Neural cell (in vitro differentiated cells): Measurements from ENCODE around the gene DKK1. TPM values are rescaled to one million over a fixed set of nuclear protein-coding genes. Genes with fewer than 3 reads are reported as not detected.

Source experiments
- H2AFZ ChIP-seq: fragments of 200-600, 300-800 bp; sonication (generic), shearing (Covaris generic); 2 replicates; pipeline ENCODE4 v1.6.0; 2014; ENCODE audit warnings: low read depth, mild to moderate bottlenecking, antibody characterized with exemption, low read length, moderate library complexity
- H3F3A ChIP-seq: fragments of 200-600 bp; shearing (Covaris generic); 2 replicates; pipeline ENCODE4 v1.6.1; 2016; ENCODE audit warnings: mild to moderate bottlenecking, moderate library complexity, mixed read lengths, antibody characterized with exemption, low read length; ENCODE audit not compliant: insufficient read depth, poor library complexity, severe bottlenecking
- H3K27ac ChIP-seq: fragments of 200-600, 300-800 bp; sonication (generic), shearing (Covaris generic); 2 replicates; pipeline ENCODE4 v1.5.1; 2014; ENCODE audit warnings: mild to moderate bottlenecking, low read length, moderate library complexity
- H3K27me3 ChIP-seq: fragments of 300-800, 200-600 bp; sonication (generic), shearing (Covaris generic); 2 replicates; pipeline ENCODE4 v1.6.0; 2014; ENCODE audit warnings: mild to moderate bottlenecking, low read depth, low read length, moderate library complexity; ENCODE audit not compliant: insufficient read depth
- H3K36me3 ChIP-seq: fragments of 300-800, 200-600 bp; sonication (generic), shearing (Covaris generic); 2 replicates; pipeline ENCODE4 v1.5.1; 2014; ENCODE audit warnings: mild to moderate bottlenecking, antibody characterized with exemption, low read length, moderate library complexity; ENCODE audit not compliant: insufficient read depth
- H3K4me2 ChIP-seq: fragments of 300-800, 200-600 bp; sonication (generic), shearing (Covaris generic); 2 replicates; pipeline ENCODE4 v1.6.0; 2014; ENCODE audit warnings: mild to moderate bottlenecking, low read length
- H3K4me3 ChIP-seq: fragments of 300-800, 200-600 bp; sonication (generic), shearing (Covaris generic); 2 replicates; pipeline ENCODE4 v1.5.1; 2014; ENCODE audit warnings: mild to moderate bottlenecking, low read length, moderate library complexity
- H3K79me2 ChIP-seq: fragments of 200-600 bp; shearing (Covaris generic); replicated peaks from 2 replicates; pipeline ENCODE4 v1.6.0; 2014; ENCODE audit warnings: mild to moderate bottlenecking, low read length, moderate library complexity; ENCODE audit not compliant: insufficient read depth
- H3K9ac ChIP-seq: fragments of 300-800, 200-600 bp; sonication (generic), shearing (Covaris generic); 2 replicates; pipeline ENCODE4 v1.6.1; 2016; ENCODE audit warnings: mild to moderate bottlenecking, low read length, mixed read lengths
- H3K9me2 ChIP-seq: fragments of 200-600 bp; shearing (Covaris generic); 2 replicates; pipeline ENCODE4 v1.6.1; 2016; ENCODE audit warnings: mild to moderate bottlenecking, low read length, mixed read lengths; ENCODE audit not compliant: insufficient read depth
- H3K9me3 ChIP-seq: fragments of 200-600, 300-800 bp; sonication (generic), shearing (Covaris generic); 2 replicates; pipeline ENCODE4 v1.6.1; 2016; ENCODE audit warnings: mild to moderate bottlenecking, mixed run types, low read length, moderate library complexity, mixed read lengths
- H4K20me1 ChIP-seq: fragments of 200-600 bp; shearing (Covaris generic); 2 replicates; pipeline ENCODE4 v1.6.1; 2016; ENCODE audit warnings: mild to moderate bottlenecking, mixed run types; ENCODE audit not compliant: insufficient read depth
- EP300 ChIP-seq: fragments of 450-650 bp; conservative IDR thresholded peaks from 2 replicates; pipeline ENCODE4 v1.6.1; 2014; ENCODE audit warnings: antibody characterized with exemption, mild to moderate bottlenecking, moderate library complexity; ENCODE audit not compliant: poor library complexity, severe bottlenecking
- EZH2 ChIP-seq: fragments of 200-600, 300-800 bp; shearing (Covaris generic), sonication (generic); IDR thresholded peaks from 2 replicates; pipeline ENCODE4 v1.6.1; 2014; ENCODE audit warnings: antibody characterized with exemption, low read length, borderline replicate concordance, mild to moderate bottlenecking; ENCODE audit not compliant: insufficient read depth, poor library complexity, severe bottlenecking
- MXI1 ChIP-seq: fragments of 450-650 bp; conservative IDR thresholded peaks from 2 replicates; pipeline ENCODE4 v1.6.1; 2014; ENCODE audit warnings: antibody characterized with exemption, mild to moderate bottlenecking; ENCODE audit not compliant: poor library complexity, severe bottlenecking
- POLR2AphosphoS5 ChIP-seq: IDR thresholded peaks from 2 replicates; pipeline ENCODE4 v1.6.1; 2012
- RAD21 ChIP-seq: fragments of 450-650 bp; conservative IDR thresholded peaks from 2 replicates; pipeline ENCODE4 v1.6.1; 2014; ENCODE audit warnings: antibody characterized with exemption, mild to moderate bottlenecking, moderate library complexity
- SMC3 ChIP-seq: fragments of 450-650 bp; conservative IDR thresholded peaks from 2 replicates; pipeline ENCODE4 v1.6.1; 2014; ENCODE audit warnings: antibody characterized with exemption, mild to moderate bottlenecking, moderate library complexity; ENCODE audit not compliant: poor library complexity
- TAF1 ChIP-seq: IDR thresholded peaks from 2 replicates; pipeline ENCODE4 v1.6.1; 2012; ENCODE audit warnings: low read depth
- polyA plus RNA-seq: library from polyadenylated mRNA; depleted of rRNA; stranded (reverse); fragments of >200 nt; gene quantifications from 2 replicates; pipeline ENCODE4 v1.2.3, GENCODE V29; 2014
- TF ChIP-seq, protein P1 (sequence below): IDR thresholded peaks from 2 replicates; pipeline ENCODE4 v1.6.1; 2012; ENCODE audit warnings: borderline replicate concordance
- TF ChIP-seq, protein P2 (sequence below): fragments of 450-650 bp; IDR thresholded peaks from 2 replicates; pipeline ENCODE4 v1.5.1; 2014; ENCODE audit warnings: antibody characterized with exemption, mild to moderate bottlenecking, moderate library complexity; ENCODE audit not compliant: poor library complexity, severe bottlenecking

DKK1 gene
- polyA plus RNA-seq, 1 donor from 2014 or later, result 0.12 TPM

DNA sequence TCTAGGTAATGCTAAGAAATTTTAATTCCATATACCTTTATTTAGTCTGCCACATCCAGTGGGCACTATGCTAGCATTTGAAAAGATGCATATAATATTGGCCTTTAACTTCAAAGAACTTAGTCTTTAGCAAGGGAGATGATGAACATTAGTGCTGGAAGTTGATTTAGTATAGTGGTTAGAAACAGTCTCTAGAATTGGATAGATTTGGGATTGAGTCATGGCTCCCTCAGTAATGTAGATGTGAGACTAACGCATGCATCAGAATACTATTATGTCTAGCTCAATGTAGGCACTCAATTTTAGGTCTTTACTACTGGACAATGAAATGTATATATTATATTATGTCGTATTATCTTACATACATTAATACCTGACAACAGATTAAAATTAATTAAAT, 5.8 kb downstream of the DKK1 start:
- Histone ChIP-seq H3K4me3 (no peak overlapping the region), H3F3A (no peaks in the 10 kb centered on the region), H3K27me3 (peaks cover 21% of the 10 kb centered on the region), H3K27ac (no peak overlapping the region), H3K79me2 (no peaks in the 10 kb centered on the region), H4K20me1 (no peaks in the 10 kb centered on the region), H3K9me3 (no peaks in the 10 kb centered on the region), H3K36me3 (no peaks in the 10 kb centered on the region), H3K9ac (no peak overlapping the region), H3K4me2 (no peak overlapping the region), H3K9me2 (no peaks in the 10 kb centered on the region), H2AFZ (no peak overlapping the region)
- TF ChIP-seq RAD21 (no peak), EP300 (no peak), EZH2 (no peak), TAF1 (no peak), POLR2AphosphoS5 (no peak), SMC3 (no peak), MXI1 (no peak)
- TF ChIP-seq, protein P1, sequence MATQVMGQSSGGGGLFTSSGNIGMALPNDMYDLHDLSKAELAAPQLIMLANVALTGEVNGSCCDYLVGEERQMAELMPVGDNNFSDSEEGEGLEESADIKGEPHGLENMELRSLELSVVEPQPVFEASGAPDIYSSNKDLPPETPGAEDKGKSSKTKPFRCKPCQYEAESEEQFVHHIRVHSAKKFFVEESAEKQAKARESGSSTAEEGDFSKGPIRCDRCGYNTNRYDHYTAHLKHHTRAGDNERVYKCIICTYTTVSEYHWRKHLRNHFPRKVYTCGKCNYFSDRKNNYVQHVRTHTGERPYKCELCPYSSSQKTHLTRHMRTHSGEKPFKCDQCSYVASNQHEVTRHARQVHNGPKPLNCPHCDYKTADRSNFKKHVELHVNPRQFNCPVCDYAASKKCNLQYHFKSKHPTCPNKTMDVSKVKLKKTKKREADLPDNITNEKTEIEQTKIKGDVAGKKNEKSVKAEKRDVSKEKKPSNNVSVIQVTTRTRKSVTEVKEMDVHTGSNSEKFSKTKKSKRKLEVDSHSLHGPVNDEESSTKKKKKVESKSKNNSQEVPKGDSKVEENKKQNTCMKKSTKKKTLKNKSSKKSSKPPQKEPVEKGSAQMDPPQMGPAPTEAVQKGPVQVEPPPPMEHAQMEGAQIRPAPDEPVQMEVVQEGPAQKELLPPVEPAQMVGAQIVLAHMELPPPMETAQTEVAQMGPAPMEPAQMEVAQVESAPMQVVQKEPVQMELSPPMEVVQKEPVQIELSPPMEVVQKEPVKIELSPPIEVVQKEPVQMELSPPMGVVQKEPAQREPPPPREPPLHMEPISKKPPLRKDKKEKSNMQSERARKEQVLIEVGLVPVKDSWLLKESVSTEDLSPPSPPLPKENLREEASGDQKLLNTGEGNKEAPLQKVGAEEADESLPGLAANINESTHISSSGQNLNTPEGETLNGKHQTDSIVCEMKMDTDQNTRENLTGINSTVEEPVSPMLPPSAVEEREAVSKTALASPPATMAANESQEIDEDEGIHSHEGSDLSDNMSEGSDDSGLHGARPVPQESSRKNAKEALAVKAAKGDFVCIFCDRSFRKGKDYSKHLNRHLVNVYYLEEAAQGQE, result no peak
- TF ChIP-seq, protein P2, sequence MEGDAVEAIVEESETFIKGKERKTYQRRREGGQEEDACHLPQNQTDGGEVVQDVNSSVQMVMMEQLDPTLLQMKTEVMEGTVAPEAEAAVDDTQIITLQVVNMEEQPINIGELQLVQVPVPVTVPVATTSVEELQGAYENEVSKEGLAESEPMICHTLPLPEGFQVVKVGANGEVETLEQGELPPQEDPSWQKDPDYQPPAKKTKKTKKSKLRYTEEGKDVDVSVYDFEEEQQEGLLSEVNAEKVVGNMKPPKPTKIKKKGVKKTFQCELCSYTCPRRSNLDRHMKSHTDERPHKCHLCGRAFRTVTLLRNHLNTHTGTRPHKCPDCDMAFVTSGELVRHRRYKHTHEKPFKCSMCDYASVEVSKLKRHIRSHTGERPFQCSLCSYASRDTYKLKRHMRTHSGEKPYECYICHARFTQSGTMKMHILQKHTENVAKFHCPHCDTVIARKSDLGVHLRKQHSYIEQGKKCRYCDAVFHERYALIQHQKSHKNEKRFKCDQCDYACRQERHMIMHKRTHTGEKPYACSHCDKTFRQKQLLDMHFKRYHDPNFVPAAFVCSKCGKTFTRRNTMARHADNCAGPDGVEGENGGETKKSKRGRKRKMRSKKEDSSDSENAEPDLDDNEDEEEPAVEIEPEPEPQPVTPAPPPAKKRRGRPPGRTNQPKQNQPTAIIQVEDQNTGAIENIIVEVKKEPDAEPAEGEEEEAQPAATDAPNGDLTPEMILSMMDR, result no peak

DNA sequence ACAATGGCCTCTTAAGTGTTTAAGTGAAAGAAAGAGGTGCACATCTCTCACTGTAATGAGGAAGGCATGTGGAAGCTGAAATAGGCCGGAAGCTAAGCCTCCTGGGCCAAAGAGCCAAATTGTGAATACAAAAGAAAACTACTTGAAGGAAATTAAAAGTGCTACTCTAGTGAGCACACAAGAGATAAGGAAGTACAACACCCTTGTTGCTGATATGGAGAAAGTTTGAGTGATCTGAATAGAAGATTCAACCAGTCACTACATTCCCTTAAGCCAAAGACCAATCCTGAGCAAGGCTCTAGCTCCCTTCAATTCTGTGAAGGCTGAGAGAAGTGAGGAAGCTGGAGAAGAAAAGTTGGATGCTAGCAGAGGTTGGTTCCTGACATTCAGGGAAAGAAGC, 8.2 kb downstream of the DKK1 start:
- H3K9me3 ChIP-seq, result no peaks in the 10 kb centered on the region
- no peak overlapping the region for H2AFZ ChIP-seq

More for the DNA sequence above, 8.2 kb downstream of the DKK1 start:
- no peak overlapping the region for H3K4me3 ChIP-seq
- peaks cover 3% of the 10 kb centered on the region for H3K27me3 ChIP-seq
- no peak for TF ChIP-seq RAD21
- TF ChIP-seq SMC3, result no peak
- no peak for TF ChIP-seq POLR2AphosphoS5
- TF ChIP-seq, protein P1, result no peak
- TF ChIP-seq EP300, result no peak
- TF ChIP-seq, protein P2, result no peak
- TF ChIP-seq EZH2, result no peak
- TF ChIP-seq MXI1, result no peak
- TF ChIP-seq TAF1, result no peak
- no peak overlapping the region for H3K4me2 ChIP-seq
- H3K79me2 ChIP-seq, result no peaks in the 10 kb centered on the region
- H3K27ac ChIP-seq, result no peak overlapping the region
- H3F3A ChIP-seq, result no peaks in the 10 kb centered on the region
- H4K20me1 ChIP-seq, result no peaks in the 10 kb centered on the region
- H3K36me3 ChIP-seq, result no peaks in the 10 kb centered on the region
- H3K9ac ChIP-seq, result no peak overlapping the region
- H3K9me2 ChIP-seq, result no peaks in the 10 kb centered on the region
